Myocyte (in vitro differentiated cells): ENCODE data around the gene SH3PXD2A. TPM values are rescaled to one million over a fixed set of nuclear protein-coding genes. Genes with fewer than 3 reads are reported as not detected.
"Not testable (repeated sequence)": the region's sequence is repeated elsewhere in the genome, so short reads cannot be mapped to it uniquely, and the experiment has no call there.

ENCODE experiments used
- DNase-seq: peaks from one replicate; pipeline ENCODE4 v3.0.0-alpha.2; 2012; ENCODE audit warnings: low read depth
- total RNA-seq: library from RNA; depleted of rRNA; stranded (reverse); fragments of >200 nt; gene quantifications from 2 replicates; pipeline ENCODE4 v1.2.3, GENCODE V29; 2014

Gene SH3PXD2A
- total RNA-seq, 1 donor from 2014 or later: 38.8 TPM

- not testable (repeated sequence) for DNase-seq
Observed at GRCh38 chr10:103813312-103813711, 42.1 kb downstream of the SH3PXD2A start.

- no peak for DNase-seq
Observed at GRCh38 chr10:103812432-103812831, 42.9 kb downstream of the SH3PXD2A start.

- DNase-seq: no peak
Observed at GRCh38 chr10:103812004-103812403, 43.4 kb downstream of the SH3PXD2A start.

DNA sequence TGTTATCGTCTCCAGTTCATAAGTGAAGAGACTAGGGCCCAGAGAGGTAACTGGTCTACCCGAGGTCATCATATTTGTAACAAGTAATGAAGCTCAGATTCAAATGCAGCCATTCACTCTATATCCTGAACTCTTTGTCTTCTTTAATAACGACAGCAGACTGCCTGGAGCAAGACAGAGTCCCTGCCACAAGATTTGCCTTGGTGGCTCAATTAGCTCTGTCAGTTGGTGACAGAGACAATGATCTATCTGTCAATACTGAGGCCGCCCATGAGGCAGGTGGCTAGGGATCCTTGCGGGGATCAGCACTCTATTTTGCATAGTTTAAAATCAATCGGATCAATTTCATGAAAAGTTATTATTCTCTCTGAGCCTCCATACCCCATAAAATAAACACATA lies 43.9 kb downstream of the SH3PXD2A start:
- DNase-seq: no peak

DNA sequence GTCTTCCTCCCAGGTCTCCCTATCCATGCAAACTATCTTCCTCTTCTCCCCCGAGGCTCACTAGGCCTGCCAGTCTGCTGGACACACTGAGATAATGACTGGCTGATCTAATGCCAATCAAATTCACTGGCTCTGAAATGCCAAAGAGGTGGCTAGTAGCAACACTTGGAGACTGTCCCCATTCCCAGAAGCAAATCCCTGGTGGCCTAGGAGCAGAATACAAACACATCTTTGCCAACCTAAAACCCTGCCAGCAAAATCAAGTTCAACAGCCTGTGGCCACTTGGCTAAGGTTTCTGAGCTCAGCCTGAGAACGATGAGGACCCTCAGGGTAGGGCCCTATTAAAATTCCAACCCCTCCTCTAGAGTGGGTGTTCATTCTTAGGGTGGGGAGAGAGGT lies 46.6 kb downstream of the SH3PXD2A start:
- no peak for DNase-seq

DNA sequence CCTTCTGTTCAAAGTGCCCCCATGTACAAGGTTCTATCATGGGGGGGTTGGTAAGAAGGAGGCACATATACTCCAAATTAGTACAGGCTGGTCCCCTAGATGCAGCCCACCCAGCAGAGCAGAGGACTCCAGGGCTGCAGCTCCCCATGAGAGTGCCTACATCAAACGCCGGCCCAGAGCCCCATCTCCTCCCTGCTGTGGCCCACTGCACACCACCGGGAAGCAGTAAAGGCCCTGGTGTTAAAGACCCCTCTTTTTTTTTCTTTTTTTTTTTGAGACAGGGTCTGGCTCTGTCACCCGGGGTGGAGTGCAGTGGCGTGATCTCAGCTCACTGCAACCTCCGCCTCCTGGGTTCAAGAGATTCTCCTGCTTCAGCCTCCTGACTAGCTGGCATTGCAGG lies 47.4 kb downstream of the SH3PXD2A start:
- DNase-seq: no peak

DNA sequence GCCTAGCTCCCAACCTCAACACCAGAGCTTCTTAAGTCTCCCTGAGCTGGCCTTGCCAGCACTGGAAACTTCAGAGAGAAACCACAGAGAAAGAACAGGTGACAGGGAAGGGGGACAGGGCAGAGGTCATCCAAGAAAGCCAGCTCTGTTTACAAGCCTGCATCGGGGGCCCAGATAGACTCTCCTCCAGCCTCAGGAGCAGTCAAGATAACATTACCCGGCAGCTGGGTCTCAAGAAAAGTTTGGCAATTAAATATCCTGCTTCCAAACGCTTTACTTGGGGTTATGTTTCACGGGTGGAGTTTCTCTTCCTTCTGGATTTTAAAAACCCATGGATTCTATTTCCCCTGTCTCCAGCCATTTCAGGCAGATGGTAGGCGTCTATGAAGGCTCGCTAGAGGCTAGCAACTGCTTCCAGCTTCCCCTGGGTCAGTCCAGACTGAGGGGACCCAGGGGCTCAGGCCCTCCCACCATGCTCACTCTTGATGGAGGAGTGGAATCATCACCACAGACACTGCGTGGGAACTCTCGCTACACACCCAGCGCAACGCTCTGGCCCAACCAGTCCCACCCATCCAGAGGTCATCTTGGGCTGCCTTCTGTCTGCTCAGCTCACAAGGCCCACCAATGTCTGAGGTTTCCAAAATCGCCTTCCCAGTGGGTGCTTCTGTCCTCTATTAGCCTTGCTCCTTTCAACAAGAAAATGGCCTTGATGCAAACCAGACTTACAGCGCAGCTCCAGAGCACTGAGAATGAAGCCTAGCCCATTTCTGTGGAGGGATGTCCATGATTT lies 48.8 kb downstream of the SH3PXD2A start:
- peak; percentile 69 for DNase-seq

DNA sequence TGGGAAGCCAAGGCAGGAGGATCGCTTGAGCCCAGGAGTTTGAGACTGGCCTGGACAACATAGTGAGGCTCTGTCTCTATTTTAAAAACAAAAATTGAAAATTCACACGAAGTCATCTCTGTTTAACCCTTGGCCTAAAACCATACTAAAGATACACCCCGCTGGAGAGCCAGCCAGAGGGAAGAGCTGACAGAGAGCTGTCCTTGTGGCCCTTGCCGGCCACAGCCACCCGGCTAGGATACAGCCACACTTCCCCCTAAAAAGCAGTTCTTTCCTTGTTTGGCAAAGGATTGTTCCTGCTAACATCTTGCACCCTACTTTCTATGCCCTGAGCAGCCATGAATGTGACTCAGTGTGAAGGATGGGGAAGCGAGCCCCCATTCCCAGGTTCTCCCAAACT lies 49.6 kb downstream of the SH3PXD2A start:
- no peak for DNase-seq

- DNase-seq: no peak
Observed at GRCh38 chr10:103804871-103805270, 50.5 kb downstream of the SH3PXD2A start.

- no peak for DNase-seq
Observed at GRCh38 chr10:103803941-103804340, 51.4 kb downstream of the SH3PXD2A start.

DNA sequence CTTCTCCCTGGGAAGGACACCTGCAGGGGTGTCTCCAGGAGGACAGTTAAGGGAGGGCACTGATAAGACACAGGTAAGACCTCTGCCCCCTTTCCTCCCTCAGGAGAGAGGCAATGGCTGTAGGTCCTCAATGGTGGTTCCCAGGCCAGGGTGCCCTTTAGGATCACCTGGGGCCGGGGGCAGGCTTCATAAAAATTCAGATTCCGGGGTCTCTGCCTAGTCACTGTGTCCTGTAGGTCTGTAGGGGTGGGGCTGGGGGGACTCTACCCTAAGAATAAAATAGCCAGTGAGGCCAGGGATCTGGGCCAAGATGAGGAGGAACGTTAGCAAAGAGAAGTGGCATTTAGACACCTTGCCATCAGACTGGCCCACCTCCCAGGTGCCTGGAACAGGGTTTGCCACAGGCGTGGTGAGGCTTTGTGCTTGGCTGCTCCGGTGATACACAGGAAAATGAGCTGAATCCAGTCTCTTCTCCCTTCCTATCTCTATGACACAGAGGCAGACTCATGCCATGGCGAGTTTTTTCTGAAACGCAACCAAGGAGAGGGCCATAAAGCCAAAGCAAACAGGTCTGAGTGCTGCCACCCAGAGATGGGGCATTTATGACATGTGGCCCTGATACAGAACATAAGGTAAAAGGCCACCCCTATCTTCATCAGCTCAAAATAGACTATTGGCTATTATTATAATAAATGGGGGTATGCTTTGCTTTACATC lies 52.6 kb downstream of the SH3PXD2A start:
- DNase-seq: no peak

GRCh38 chr10:103802081-103802480 lies 53.3 kb downstream of the SH3PXD2A start:
- DNase-seq: no peak

GRCh38 chr10:103800789-103801540 lies 54.4 kb downstream of the SH3PXD2A start:
- no peak for DNase-seq

GRCh38 chr10:103800089-103800488 lies 55.3 kb downstream of the SH3PXD2A start:
- DNase-seq: no peak

- DNase-seq: no peak
Observed at GRCh38 chr10:103799341-103799740, 56.0 kb downstream of the SH3PXD2A start.

DNA sequence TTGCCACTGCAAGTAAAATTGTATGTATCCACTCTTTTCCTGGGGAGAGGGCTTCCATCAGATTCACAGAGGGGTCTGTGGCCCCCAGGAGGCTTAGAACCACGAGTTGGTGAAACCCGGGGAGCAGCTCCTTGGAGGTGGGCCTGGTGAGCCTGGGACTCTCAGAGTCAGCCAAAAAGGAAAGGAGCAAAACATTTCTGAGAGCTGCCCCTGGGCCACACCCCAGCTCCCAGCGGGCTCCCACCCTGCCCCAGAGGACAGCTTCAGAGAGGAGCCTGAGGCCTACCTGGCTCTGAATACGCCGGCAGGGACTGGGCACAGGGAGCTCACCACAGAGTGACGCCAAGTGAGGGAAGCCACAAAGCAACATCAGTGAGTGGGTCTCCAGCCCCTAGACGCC lies 56.9 kb downstream of the SH3PXD2A start:
- DNase-seq: no peak

DNA sequence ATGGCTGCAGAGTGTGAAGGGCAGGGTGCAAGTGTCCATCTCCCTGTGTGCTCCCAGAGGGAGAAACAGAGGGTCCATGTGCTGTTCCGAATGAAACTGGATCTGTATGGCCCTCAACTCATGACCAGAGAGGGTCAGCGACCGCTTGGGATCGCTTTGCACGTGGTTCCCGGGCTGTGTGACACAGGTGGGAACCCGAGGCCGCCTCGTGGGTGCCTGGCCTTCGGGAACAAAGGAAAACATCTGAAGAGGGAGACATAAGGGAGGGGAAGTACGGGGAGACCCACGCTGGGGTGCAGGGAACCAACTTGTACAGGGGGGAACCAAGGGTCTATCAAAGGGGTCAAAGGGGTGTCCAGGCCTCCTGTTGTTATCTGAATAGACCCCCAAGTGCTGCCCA lies 57.5 kb downstream of the SH3PXD2A start:
- no peak for DNase-seq

DNA sequence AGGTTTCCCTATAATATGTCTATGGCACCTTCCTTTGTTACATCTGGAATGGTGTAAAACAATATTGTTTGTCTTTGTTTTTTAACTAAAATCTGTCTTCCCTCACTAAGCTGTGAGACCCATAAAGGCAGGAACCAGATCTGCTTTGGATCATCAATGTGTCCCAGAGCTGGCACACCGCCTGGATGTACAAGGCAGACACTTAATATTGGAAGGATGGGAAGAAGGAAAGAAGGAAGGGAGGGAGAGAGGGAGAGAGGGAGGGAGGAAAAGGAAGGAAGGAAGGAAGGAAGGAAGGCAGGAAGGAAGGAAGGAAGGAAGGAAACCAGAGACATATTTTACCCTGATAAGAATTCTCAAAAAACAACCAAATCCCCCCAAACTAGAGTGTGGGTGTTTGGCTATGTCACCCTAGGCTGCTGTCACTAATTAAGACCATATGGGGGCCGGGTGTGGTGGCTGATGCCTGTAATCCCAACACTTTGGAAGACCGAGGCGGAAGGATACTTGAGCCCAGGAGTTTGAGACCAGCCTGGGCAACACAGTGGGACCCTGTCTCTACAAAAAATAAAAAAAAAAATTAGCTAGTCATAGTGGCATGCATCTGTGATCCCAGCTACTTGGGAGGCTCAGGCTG lies 59.6 kb downstream of the SH3PXD2A start:
- DNase-seq: no peak

GRCh38 chr10:103794996-103795395 lies 60.4 kb downstream of the SH3PXD2A start:
- no peak for DNase-seq

GRCh38 chr10:103793920-103794883 lies 61.2 kb downstream of the SH3PXD2A start:
- DNase-seq: no peak
